HFFc6 (cell line): ENCODE measurements around the gene PLEKHG2. TPM values are rescaled to one million over a fixed set of nuclear protein-coding genes. Genes with fewer than 3 reads are reported as not detected.

Experiments
- DNase-seq: peaks from one replicate; pipeline ENCODE4 v3.0.0-alpha.2; 2018
- H3K27ac Mint-ChIP-seq: 2 replicates; pipeline ENCODE4 v1.8.0; 2020; ENCODE audit warnings: mild to moderate bottlenecking, mixed read lengths
- H3K27me3 Mint-ChIP-seq: 2 replicates; pipeline ENCODE4 v1.8.0; 2021; ENCODE audit warnings: mild to moderate bottlenecking, moderate library complexity, mixed read lengths; ENCODE audit not compliant: insufficient read depth
- H3K36me3 Mint-ChIP-seq: 2 replicates; pipeline ENCODE4 v1.8.0; 2021; ENCODE audit warnings: low read depth, mixed read lengths
- H3K4me1 Mint-ChIP-seq: 2 replicates; pipeline ENCODE4 v1.8.0; 2020; ENCODE audit warnings: low read depth, mixed read lengths
- H3K4me3 Mint-ChIP-seq: 2 replicates; pipeline ENCODE4 v1.8.0; 2020; ENCODE audit warnings: mild to moderate bottlenecking, moderate library complexity, mixed read lengths
- H3K9me3 Mint-ChIP-seq: 2 replicates; pipeline ENCODE4 v1.8.0; 2020; ENCODE audit warnings: mild to moderate bottlenecking, mixed read lengths
- total RNA-seq, 6 experiments: library from RNA; stranded (reverse); fragmentation: NEBNext Ultra II Directional; extraction: Animal tissue kit (Norgen Biotek cat#: 25700); gene quantifications; 2 replicates in 1 of 6; 3 replicates in 5 of 6; pipeline ENCODE4 v1.2.3, GENCODE V29; 2021
- TF ChIP-seq, protein P1 (sequence below): fragments of 200-600 bp; sonication (generic); IDR thresholded peaks from 2 replicates; pipeline ENCODE4 v1.5.0; 2021; ENCODE audit warnings: antibody characterized with exemption, mild to moderate bottlenecking

Gene PLEKHG2
- total RNA-seq, 6 experiments from 2014 or later = 38.3 to 56.0 (median 45.7) TPM

- no peaks in the 10 kb centered on the region for H3K9me3 Mint-ChIP-seq
- H3K27me3 Mint-ChIP-seq = peaks cover 7% of the 10 kb centered on the region
- H3K4me1 Mint-ChIP-seq = peaks cover 57% of the 10 kb centered on the region
- no peak overlapping the region for H3K4me3 Mint-ChIP-seq
- peaks cover 11% of the 10 kb centered on the region; the same call in 1 of the 2 replicates for H3K36me3 Mint-ChIP-seq
- TF ChIP-seq, protein P1, sequence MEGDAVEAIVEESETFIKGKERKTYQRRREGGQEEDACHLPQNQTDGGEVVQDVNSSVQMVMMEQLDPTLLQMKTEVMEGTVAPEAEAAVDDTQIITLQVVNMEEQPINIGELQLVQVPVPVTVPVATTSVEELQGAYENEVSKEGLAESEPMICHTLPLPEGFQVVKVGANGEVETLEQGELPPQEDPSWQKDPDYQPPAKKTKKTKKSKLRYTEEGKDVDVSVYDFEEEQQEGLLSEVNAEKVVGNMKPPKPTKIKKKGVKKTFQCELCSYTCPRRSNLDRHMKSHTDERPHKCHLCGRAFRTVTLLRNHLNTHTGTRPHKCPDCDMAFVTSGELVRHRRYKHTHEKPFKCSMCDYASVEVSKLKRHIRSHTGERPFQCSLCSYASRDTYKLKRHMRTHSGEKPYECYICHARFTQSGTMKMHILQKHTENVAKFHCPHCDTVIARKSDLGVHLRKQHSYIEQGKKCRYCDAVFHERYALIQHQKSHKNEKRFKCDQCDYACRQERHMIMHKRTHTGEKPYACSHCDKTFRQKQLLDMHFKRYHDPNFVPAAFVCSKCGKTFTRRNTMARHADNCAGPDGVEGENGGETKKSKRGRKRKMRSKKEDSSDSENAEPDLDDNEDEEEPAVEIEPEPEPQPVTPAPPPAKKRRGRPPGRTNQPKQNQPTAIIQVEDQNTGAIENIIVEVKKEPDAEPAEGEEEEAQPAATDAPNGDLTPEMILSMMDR = no peak
- H3K27ac Mint-ChIP-seq = peak overlapping the region; percentile 90; the same call in 1 of the 2 replicates
- DNase-seq = no peak
Measured at GRCh38 chr19:39400061-39400460, 12.4 kb upstream of the PLEKHG2 start.

GRCh38 chr19:39401070-39401548 is 11.4 kb upstream of the PLEKHG2 start:
- Mint-ChIP-seq H3K36me3 (peaks cover 8% of the 10 kb centered on the region; the same call in 1 of the 2 replicates), H3K9me3 (no peaks in the 10 kb centered on the region), H3K4me1 (peaks cover 62% of the 10 kb centered on the region), H3K27ac (peak overlapping the region; percentile 99), H3K4me3 (peak overlapping the region; percentile 85), H3K27me3 (peaks cover 7% of the 10 kb centered on the region)
- TF ChIP-seq, protein P1 = no peak
- no peak for DNase-seq

GRCh38 chr19:39401549-39402345 is 10.7 kb upstream of the PLEKHG2 start:
- Mint-ChIP-seq H3K4me3 (peak overlapping the region; percentile 85), H3K27ac (peak overlapping the region; percentile 99), H3K9me3 (0 out of 2 replicates have a peak, but pooled peaks cover under 1% of the 10 kb centered on the region), H3K36me3 (peaks cover 8% of the 10 kb centered on the region; the same call in 1 of the 2 replicates), H3K27me3 (peaks cover 8% of the 10 kb centered on the region), H3K4me1 (peaks cover 66% of the 10 kb centered on the region)
- TF ChIP-seq, protein P1 = no peak
- DNase-seq = peak; percentile 64

DNA sequence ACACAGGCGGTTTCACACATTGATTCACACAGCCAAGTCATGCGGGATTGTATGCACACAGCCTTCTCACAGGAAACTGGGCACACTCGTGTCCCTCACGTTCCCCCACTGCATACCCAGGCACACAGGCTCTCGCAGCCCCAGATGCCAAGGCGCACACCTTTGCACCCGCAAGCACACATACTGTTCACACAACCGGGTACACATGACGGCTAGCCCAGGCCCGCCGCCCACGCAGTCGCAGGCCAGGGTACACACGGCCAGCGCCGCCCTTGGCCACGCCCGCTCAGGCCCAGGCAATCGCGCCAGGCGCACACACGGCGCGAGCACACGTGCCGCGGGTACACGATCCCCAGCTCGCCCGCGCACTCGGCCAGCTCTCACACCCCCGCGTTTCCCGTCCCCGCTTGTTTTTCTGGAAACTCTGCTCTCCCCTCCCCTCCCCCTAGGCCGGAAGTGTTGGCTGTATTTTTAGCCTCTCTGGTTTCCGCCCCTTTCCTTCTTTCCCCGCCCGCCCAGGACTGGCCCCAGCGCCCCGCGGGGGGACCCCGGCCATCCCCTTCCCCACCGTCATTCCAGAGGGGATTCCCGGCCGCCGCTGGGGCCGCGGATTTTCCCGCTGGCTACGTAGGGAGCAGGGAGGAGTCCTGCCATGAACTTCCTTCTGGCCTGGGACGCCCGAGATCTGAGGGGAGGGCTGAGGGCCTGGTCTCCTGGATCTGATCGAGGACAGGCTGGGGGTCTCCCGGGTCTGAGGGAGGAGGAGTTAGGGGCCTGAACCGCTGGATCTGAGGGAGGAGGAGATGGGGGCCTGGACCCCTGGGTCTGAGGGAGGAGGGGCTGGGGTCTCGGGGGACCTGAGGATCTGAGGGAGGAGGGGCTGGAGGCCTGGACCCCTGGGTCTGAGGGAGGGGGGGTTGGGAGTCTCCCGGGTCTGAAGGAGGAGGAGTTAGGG is 9.8 kb upstream of the PLEKHG2 start:
- Mint-ChIP-seq H3K4me1 (peaks cover 58% of the 10 kb centered on the region), H3K27me3 (peaks cover 17% of the 10 kb centered on the region), H3K27ac (peak overlapping the region; percentile 99), H3K9me3 (peaks cover 6% of the 10 kb centered on the region; the same call in 1 of the 2 replicates), H3K4me3 (peak overlapping the region; percentile 85), H3K36me3 (peaks cover 14% of the 10 kb centered on the region)
- TF ChIP-seq, protein P1 = no peak
- peak; percentile 86 for DNase-seq
